Activated CD8-positive, alpha-beta memory T cell treated with anti-CD3 and anti-CD28 coated beads for 4 hours (primary cell): Measurements from ENCODE around the gene LILRA5.
"Not testable (repeated sequence)": the region's sequence is repeated elsewhere in the genome, so short reads cannot be mapped to it uniquely, and the experiment has no call there.

Experiments used
- DNase-seq, 2 donors: peaks; one replicate each; pipeline ENCODE4 v3.0.0-alpha.2; 2020; ENCODE audit warnings: low read depth in 2 of 2

Gene LILRA5

DNA sequence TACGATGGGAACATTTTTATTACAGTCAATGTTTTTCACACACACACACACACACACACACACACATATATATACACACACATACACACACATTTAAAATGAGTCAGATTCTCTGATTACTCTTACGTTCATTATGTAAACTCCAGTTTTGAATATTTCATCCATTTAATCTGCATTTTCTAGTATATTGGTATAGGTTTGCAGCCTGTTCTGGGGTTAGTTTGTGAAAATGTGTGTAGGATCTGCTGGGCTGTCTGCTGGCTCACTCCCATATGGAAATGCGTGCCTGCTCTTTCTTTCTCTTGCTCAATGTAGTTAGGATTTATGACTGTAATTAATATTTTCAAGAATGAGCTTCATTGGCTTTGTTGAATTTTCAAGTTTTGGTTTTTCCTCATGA is 39.1 kb downstream of the LILRA5 start:
- no peak for DNase-seq

DNA sequence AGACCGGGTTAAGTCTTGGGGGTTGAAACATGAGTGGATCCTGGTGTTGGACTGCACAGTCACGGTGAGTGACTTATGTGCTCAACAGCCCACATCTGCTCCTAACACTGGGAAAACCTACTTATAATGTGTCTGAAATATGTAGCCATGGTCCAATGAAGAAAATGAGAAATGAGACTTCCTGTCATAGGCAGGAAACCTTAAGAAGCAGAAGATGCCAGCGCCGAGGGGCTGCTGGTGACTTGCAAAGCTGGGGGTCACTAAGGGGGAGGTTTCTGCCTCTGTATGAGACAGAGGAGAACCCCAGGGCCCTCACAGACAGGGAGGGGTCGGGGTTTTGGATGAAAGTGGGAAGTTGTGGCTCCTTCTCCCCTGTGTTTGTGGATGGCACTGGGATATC is 40.8 kb downstream of the LILRA5 start:
- DNase-seq, result not testable (repeated sequence)

DNA sequence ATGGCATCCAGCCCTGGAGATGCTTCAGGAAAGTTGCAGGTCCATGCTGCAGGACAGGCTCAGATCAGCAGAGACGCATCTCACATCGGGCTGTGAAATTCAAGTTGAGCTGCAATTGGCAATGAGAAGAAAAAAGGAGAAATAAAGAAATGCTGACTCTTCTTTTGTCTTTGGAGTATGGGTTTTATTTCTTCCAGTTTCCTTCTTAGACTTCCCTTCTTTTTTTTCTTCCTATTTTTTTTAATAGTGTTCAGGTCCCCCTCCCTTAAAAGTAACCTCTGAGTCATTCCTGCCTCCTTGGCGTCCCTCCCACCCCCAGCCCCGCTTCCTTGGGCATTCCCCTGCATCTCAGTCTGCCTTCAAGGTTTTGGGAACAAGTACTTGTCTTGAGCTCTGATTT is 41.4 kb downstream of the LILRA5 start:
- not testable (repeated sequence) for DNase-seq

DNA sequence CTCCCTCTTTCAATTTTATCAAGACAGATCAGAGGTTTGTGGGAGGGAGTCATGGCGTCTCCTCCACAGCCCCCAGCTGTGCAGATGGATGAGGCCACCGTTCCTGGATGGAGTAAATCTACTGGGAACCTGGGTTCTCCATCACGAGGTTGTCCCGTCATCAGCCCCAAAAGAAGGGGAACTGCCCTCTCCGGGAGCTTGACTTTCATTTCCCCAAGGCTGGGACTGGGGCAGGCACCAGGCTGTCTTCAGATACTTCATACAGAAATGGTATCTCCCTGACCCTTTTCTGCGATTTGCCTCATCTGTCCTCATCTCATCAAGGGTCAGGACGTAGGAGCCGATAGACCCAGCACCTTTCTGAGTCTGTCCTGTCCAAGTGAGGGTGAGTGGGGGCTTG is 41.9 kb downstream of the LILRA5 start:
- DNase-seq, result no peak

DNA sequence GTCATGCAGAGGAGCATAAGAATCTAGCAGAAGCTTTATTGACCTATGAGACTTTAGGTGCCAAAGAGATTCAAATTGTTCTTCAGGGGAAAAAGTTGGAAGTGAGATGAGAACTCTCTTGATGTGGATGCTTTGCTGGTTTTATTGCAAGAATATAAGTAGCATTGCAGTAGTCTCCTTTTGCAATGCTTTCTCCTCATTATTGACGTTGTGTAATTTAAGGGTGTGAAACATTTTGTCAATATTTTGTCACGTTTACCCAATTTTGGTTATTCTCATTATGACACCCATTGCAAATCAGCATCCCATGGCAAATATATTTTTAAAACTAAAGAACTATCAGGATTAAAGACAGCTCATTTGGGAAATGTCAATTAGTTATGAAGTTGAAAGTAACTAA is 44.0 kb downstream of the LILRA5 start:
- no peak for DNase-seq

DNA sequence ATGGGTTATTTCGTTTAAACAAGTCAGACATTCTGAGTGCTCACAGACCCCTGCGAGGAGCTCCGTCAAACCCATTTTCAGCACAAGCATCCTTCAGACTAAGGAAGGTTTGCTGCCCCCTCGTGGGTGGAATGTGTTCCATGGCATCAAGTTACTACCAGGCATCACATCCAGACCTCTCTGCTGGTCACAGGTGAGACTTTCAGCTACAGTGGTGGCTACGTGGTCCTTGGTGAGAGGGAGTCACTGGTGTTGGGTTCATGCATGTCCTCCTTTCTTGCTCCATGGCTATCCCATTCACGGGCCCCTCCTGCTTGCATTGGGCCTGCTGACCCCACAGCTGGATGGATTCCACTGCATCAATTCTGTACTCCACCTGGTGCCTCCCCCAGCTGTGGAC is 46.8 kb downstream of the LILRA5 start:
- peak; percentile 20 to 30 for DNase-seq

DNA sequence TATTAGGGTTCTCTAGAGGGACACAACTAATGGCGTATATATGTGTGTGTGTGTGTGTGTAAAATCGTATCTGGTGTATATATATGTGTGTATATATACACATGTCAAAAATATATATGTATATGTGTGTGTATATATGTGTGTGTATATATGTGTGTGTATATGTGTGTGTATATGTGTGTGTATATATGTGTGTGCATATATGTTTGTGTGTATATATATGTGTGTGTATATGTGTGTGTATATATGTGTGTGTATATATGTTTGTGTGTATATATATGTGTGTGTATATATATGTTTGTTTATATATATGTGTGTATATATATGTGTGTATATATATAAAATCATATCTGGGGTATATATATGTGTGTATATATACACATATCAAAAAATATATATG is 50.5 kb downstream of the LILRA5 start:
- no peak for DNase-seq

DNA sequence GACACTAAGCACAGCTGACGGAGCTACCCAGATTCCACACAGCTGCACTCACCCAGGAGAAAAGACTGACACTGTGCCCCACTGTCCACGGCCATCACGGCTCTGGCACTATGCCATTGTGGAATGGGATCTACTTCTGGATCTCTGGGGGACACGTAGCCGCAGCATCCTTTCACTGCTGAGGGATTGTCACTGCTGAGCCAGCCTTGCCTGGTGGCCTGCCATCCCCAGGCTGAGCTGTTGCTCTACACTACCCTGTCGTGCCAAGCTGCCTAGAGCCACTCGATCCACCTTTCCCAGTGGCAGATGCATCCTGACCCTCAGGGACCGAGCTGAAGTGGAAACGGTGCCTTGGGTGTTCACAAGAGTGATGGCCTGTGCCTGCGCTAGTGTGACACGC is 50.9 kb downstream of the LILRA5 start:
- DNase-seq, result no peak

DNA sequence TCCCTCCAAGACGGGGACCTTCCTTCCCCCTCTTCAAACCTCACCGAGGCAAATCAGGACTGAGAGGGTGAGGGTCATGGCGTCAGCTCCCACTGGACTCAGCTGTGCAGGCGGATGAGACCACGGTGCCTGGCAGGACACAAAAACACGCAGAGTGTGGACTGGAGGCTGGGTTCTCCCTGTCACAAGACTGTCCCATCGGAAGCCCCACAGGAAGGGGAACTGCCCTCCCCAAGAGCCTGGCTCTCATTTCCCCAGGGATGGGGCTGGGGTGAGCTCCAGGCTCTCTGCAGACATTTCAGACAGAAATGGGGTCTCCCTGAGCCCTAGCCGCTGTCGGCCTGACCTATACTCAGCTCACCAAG is 55.9 kb downstream of the LILRA5 start, which contains the start of gene LILRB5:
LILRB5 (minus strand) TSS at position 158 of the 365 bp plus-strand sequence; CDS start at position 78, 80 bp downstream.
- DNase-seq, result no peak
